HepG2 (cell line): ENCODE measurements around the gene RUNX3. TPM values are rescaled to one million over a fixed set of nuclear protein-coding genes. Genes with fewer than 3 reads are reported as not detected.
A peak's percentile ranks its signal among the peaks of the same experiment; 100 is the strongest.

ENCODE experiments used
- ARID2 ChIP-seq: sonication (generic); formaldehyde crosslinking; IDR thresholded peaks from 2 replicates; pipeline ENCODE4 v1.8.1; 2022; ENCODE audit warnings: mild to moderate bottlenecking, missing genetic modification reagents, borderline replicate concordance
- ATM ChIP-seq: fragments of 450-650 bp; IDR thresholded peaks from 2 replicates; pipeline ENCODE4 v1.7.1; 2017; ENCODE audit warnings: mild to moderate bottlenecking, borderline replicate concordance
- CC2D1A ChIP-seq: sonication (generic); formaldehyde crosslinking; IDR thresholded peaks from 2 replicates; pipeline ENCODE4 v1.8.1; 2023; ENCODE audit warnings: mild to moderate bottlenecking, missing genetic modification reagents
- ETV5 ChIP-seq: IDR thresholded peaks from 2 replicates; pipeline ENCODE4 v1.6.1; 2018; ENCODE audit warnings: missing biosample characterization, missing genetic modification reagents, inconsistent platforms, borderline replicate concordance
- FOXM1 ChIP-seq: sonication (generic); formaldehyde crosslinking; IDR thresholded peaks from 2 replicates; pipeline ENCODE4 v1.5.0; 2020; ENCODE audit warnings: missing genetic modification reagents
- HOXA9 ChIP-seq: sonication (generic); formaldehyde crosslinking; IDR thresholded peaks from 2 replicates; pipeline ENCODE4 v1.8.1; 2022; ENCODE audit warnings: missing genetic modification reagents, mild to moderate bottlenecking, moderate library complexity, borderline replicate concordance
- IKZF1 ChIP-seq: fragments of 450-650 bp; IDR thresholded peaks from 2 replicates; pipeline ENCODE4 v1.7.1; 2016
- TBL1XR1 ChIP-seq: fragments of 150-350 bp; IDR thresholded peaks from 2 replicates; pipeline ENCODE4 v1.6.1; 2014; ENCODE audit warnings: borderline replicate concordance, low read length; ENCODE audit not compliant: partially characterized antibody
- ZMYM2 ChIP-seq: sonication (generic); formaldehyde crosslinking; IDR thresholded peaks from 2 replicates; pipeline ENCODE4 v1.8.0; 2022; ENCODE audit warnings: mild to moderate bottlenecking, missing genetic modification reagents
- ZNF235 ChIP-seq: sonication (generic); formaldehyde crosslinking; IDR thresholded peaks from 2 replicates; pipeline ENCODE4 v1.8.1; 2023; ENCODE audit warnings: mild to moderate bottlenecking, missing genetic modification reagents, borderline replicate concordance
- ZNF331 ChIP-seq: sonication (generic); formaldehyde crosslinking; IDR thresholded peaks from 2 replicates; pipeline ENCODE4 v1.4.0; 2020; ENCODE audit warnings: missing genetic modification reagents
- ZNF44 ChIP-seq: sonication (generic); formaldehyde crosslinking; IDR thresholded peaks from 2 replicates; pipeline ENCODE4 v1.5.1; 2020; ENCODE audit warnings: mild to moderate bottlenecking, missing genetic modification reagents
- ZNF546 ChIP-seq: sonication (generic); formaldehyde crosslinking; conservative IDR thresholded peaks from 2 replicates; pipeline ENCODE4 v1.8.1; 2023; ENCODE audit warnings: mild to moderate bottlenecking, missing genetic modification reagents
- ZNF629 ChIP-seq: sonication (generic); formaldehyde crosslinking; conservative IDR thresholded peaks from 2 replicates; pipeline ENCODE4 v1.5.0; 2020; ENCODE audit warnings: missing genetic modification reagents
- ZNF672 ChIP-seq: sonication (generic); formaldehyde crosslinking; IDR thresholded peaks from 2 replicates; pipeline ENCODE4 v1.8.1; 2022; ENCODE audit warnings: missing genetic modification reagents
- ZNF781 ChIP-seq: sonication (generic); formaldehyde crosslinking; IDR thresholded peaks from 2 replicates; pipeline ENCODE4 v1.5.1; 2020; ENCODE audit warnings: borderline replicate concordance, mild to moderate bottlenecking, missing genetic modification reagents; ENCODE audit errors: not compliant biosample characterization
- polyA plus RNA-seq, 8 experiments: library from polyadenylated mRNA; depleted of rRNA in 3 of 8; stranded (reverse) in 7 of 8; unstranded in 1 of 8; fragments of >200 nt; fragmentation: Illumina TruSeq in 4 of 8; extraction: Trizol in 4 of 8; gene quantifications; 2 replicates each; pipeline versions ENCODE4 v1.2.1 to v1.2.3, GENCODE V29; 2011 to 2016; ENCODE audit warnings: low read depth in 4 of 8, missing spikeins in 1 of 8, mixed read lengths in 1 of 8; ENCODE audit not compliant: insufficient read depth in 1 of 8
- total RNA-seq, 5 experiments: library from RNA; depleted of rRNA; stranded (reverse); fragments of >200 nt; fragmentation: Illumina TruSeq; extraction: Trizol; gene quantifications; 2 replicates each; pipeline ENCODE4 v1.2.3, GENCODE V29; 2016; ENCODE audit warnings: low read depth in 1 of 5
- TF ChIP-seq, protein P1 (sequence below): IDR thresholded peaks from 2 replicates; pipeline ENCODE4 v1.6.1; 2012; ENCODE audit warnings: low read length, improper control_type of control experiment
- TF ChIP-seq, protein P2 (sequence below): IDR thresholded peaks from 2 replicates; pipeline ENCODE4 v1.6.1; 2016; ENCODE audit warnings: low read depth, borderline replicate concordance
- TF ChIP-seq, protein P3 (sequence below): sonication (generic); formaldehyde crosslinking; IDR thresholded peaks from 2 replicates; pipeline ENCODE4 v1.5.0; 2020; ENCODE audit warnings: missing genetic modification reagents, mild to moderate bottlenecking, borderline replicate concordance
- TF ChIP-seq, protein P4 (sequence below): sonication (generic); formaldehyde crosslinking; IDR thresholded peaks from 2 replicates; pipeline ENCODE4 v1.8.0; 2022; ENCODE audit warnings: mild to moderate bottlenecking, missing genetic modification reagents; ENCODE audit not compliant: insufficient replicate concordance

Gene RUNX3
- total and polyA plus RNA-seq, 2 of the 13 experiments (the other 11 are each of a cell fraction or from before 2014, with no cell fraction given) = 0.04 to 0.22 TPM

DNA sequence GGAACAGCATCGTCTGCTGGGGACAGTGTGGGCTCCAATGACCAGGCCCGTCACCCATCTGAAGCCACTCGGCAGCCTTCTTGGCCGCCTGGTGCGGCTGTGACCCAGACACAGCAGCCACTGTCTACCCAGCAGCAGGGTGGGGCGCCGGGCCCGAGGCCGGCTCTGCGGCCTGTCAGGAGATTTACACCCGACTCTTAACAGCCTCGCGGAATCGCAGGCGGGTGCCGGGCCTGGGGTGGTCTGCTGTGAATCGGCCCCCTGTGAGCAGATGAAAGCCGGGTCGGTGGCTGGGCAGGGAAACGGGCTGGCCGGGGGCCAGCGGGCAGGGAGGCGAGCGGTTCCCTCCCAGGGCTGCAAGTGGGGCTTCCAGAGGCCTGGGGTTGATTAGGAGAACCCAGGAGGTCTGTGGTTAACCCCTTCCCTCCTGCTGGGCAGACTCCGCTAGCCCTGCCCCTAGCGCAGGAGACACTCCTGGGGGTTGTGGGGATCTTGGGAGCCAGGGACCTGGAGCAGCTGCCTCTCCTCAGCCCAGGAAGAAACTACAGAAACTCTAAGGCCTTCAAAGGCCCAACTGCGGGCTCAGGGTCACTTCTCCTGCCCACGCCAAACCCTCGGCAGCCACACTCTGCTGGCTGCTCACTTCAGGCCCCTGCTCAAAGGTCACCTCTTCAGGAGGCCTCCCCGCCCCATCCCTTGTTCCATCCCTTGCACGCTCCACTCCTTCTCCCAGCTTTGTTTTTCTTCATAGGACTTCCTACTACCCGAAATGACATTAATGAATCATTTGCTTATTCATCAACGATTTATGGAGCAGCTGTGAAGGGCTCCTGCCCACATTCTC, 15.6 kb downstream of the RUNX3 start (continued):
- TF ChIP-seq HOXA9 (CRISPR knock-in tag) (no peak), ARID2 (CRISPR knock-in tag) (no peak), ZNF44 (no peak), CC2D1A (CRISPR knock-in tag) (no peak), ZNF235 (CRISPR knock-in tag) (no peak), IKZF1 (no peak), ZNF672 (CRISPR knock-in tag) (no peak), ETV5 (CRISPR knock-in tag) (no peak), ATM (no peak), ZNF629 (CRISPR knock-in tag) (no peak), ZNF781 (no peak), FOXM1 (CRISPR knock-in tag) (no peak), ZMYM2 (CRISPR knock-in tag) (no peak; the same call in 1 of the 2 replicates), TBL1XR1 (no peak), ZNF546 (CRISPR knock-in tag) (peak; percentile 62; the same call in 1 of the 2 replicates), ZNF331 (peak; percentile 25; the same call in 1 of the 2 replicates)
- TF ChIP-seq, protein P1, sequence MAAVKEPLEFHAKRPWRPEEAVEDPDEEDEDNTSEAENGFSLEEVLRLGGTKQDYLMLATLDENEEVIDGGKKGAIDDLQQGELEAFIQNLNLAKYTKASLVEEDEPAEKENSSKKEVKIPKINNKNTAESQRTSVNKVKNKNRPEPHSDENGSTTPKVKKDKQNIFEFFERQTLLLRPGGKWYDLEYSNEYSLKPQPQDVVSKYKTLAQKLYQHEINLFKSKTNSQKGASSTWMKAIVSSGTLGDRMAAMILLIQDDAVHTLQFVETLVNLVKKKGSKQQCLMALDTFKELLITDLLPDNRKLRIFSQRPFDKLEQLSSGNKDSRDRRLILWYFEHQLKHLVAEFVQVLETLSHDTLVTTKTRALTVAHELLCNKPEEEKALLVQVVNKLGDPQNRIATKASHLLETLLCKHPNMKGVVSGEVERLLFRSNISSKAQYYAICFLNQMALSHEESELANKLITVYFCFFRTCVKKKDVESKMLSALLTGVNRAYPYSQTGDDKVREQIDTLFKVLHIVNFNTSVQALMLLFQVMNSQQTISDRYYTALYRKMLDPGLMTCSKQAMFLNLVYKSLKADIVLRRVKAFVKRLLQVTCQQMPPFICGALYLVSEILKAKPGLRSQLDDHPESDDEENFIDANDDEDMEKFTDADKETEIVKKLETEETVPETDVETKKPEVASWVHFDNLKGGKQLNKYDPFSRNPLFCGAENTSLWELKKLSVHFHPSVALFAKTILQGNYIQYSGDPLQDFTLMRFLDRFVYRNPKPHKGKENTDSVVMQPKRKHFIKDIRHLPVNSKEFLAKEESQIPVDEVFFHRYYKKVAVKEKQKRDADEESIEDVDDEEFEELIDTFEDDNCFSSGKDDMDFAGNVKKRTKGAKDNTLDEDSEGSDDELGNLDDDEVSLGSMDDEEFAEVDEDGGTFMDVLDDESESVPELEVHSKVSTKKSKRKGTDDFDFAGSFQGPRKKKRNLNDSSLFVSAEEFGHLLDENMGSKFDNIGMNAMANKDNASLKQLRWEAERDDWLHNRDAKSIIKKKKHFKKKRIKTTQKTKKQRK = no peak
- TF ChIP-seq, protein P2, sequence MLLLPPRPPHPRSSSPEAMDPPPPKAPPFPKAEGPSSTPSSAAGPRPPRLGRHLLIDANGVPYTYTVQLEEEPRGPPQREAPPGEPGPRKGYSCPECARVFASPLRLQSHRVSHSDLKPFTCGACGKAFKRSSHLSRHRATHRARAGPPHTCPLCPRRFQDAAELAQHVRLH (CRISPR knock-in tag) = no peak
- TF ChIP-seq, protein P3, sequence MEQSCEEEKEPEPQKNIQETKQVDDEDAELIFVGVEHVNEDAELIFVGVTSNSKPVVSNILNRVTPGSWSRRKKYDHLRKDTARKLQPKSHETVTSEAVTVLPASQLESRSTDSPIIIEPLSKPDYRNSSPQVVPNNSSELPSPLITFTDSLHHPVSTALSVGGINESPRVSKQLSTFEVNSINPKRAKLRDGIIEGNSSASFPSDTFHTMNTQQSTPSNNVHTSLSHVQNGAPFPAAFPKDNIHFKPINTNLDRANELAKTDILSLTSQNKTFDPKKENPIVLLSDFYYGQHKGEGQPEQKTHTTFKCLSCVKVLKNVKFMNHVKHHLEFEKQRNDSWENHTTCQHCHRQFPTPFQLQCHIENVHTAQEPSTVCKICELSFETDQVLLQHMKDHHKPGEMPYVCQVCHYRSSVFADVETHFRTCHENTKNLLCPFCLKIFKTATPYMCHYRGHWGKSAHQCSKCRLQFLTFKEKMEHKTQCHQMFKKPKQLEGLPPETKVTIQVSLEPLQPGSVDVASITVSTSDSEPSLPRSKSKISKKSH (CRISPR knock-in tag) = 0 out of 2 replicates have a peak, but pooled peaks have one; percentile 41
- TF ChIP-seq, protein P4, sequence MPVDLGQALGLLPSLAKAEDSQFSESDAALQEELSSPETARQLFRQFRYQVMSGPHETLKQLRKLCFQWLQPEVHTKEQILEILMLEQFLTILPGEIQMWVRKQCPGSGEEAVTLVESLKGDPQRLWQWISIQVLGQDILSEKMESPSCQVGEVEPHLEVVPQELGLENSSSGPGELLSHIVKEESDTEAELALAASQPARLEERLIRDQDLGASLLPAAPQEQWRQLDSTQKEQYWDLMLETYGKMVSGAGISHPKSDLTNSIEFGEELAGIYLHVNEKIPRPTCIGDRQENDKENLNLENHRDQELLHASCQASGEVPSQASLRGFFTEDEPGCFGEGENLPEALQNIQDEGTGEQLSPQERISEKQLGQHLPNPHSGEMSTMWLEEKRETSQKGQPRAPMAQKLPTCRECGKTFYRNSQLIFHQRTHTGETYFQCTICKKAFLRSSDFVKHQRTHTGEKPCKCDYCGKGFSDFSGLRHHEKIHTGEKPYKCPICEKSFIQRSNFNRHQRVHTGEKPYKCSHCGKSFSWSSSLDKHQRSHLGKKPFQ = no peak
